ENCODE measurements around the gene HSPB9. TPM values are rescaled to one million over a fixed set of nuclear protein-coding genes. Genes with fewer than 3 reads are reported as not detected.

The HSPB9 gene
- total RNA-seq, 2 experiments from 2014 or later = 0.13 TPM; not detected in 1

DNA sequence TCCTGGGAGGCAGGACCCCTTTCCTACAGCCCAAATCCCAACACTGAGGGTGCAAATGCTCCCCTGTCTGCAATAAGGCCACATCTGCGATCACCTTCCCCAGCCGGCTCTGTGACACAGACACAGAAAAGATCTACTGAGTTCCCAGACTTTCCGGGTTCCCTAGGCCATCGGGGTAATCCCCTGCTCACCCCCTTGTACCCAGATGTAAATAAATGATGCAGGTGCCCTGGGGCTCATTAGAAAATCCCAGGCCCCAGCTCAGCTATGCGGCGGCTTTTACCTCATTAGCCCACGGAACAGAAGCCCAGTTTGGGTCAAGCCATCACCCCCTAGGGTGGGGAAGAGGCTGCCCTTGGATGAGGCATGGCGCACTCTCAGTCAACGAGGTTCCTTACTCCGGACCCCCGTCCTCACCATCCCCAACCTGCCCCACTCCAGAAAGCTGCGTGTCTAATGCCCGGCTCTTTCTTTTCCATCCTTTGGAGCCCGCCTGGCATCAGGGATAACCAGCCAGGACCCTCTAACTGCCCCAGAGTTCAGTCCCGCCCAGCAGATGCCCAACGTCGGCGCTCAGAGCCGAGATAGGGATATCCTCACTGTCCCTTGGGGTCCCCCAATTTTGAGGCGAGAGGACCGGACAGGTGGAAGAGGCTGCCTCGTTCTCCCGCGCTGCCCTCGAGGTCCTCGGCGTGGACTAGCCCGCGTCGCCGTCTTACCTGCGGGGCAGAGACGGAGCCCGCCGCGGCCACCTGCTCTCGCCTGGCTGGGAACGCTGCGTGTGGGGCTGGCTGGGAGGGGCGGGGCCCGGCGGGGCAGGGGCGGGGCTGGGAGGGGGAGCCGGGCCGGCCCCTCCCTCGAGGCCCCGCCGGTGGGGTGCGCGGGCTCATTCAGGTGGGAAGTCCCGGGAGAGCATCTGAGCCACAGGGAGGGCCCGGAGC is 24.6 kb upstream of the HSPB9 start, which contains the start of gene ZNF385C:
Gene ZNF385C (minus strand): TSS at position 783 of the 941 bp plus-strand sequence. CDS start 35,417 bp downstream, outside the sequence.
- ChIA-PET POLR2A (interaction anchor here (0.9 kb wide), 1 partner anchor 14 kb away, joined by 3 read pairs; no protein-coding TSS in a partner anchor), CTCF (interaction anchor here (0.9 to 2.4 kb wide), 4 partner anchors 8 to 78 kb away, joined by 4 to 8 read pairs (median 5); partner anchors contain the start of gene NKIRAS2)

DNA sequence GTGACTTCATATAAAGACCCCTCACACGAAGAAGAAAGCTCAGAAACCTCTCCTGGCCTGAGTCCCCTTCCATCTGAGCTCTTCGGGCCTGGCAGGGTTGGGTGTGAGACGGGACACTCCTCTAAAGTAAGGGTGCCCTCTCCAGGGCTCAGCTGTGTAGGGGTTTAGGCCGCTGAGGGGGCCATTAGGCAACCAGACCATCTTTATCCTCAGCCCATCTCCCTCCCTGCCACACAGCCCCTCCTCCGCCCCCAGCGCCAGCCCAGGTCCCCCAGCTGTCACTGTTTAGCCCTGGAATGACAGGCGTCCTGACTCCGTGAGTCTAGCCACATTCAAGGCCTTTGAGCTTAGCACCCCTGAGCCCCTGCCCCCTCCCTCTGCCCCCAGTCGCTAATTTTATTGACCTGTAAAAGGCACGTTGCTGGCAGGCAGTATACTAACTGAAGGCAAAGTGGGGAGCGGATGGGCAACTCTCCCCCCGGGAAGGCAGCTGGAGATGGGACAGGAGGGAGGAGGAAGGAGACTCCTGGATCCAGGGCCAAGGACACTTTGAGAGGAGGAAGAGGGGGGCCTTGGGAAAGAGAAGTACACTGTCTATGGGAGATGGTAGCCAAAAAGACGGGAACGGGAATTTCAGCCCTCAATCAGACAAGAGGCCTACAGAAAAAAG is 23.7 kb upstream of the HSPB9 start:
- ChIA-PET CTCF (interaction anchor here (0.9 kb wide), 2 partner anchors 33 to 79 kb away, joined by 4 to 5 read pairs; partner anchors contain the start of gene NKIRAS2), POLR2A (interaction anchor here (0.9 kb wide), 1 partner anchor 13 kb away, joined by 3 read pairs; no protein-coding TSS in a partner anchor)

GRCh38 chr17:42101513-42102292 is 20.9 kb upstream of the HSPB9 start:
- POLR2A ChIA-PET = interaction anchor here (1.1 kb wide), 1 partner anchor 84 kb away, joined by 3 read pairs; the partner anchor contains the start of gene DNAJC7

DNA sequence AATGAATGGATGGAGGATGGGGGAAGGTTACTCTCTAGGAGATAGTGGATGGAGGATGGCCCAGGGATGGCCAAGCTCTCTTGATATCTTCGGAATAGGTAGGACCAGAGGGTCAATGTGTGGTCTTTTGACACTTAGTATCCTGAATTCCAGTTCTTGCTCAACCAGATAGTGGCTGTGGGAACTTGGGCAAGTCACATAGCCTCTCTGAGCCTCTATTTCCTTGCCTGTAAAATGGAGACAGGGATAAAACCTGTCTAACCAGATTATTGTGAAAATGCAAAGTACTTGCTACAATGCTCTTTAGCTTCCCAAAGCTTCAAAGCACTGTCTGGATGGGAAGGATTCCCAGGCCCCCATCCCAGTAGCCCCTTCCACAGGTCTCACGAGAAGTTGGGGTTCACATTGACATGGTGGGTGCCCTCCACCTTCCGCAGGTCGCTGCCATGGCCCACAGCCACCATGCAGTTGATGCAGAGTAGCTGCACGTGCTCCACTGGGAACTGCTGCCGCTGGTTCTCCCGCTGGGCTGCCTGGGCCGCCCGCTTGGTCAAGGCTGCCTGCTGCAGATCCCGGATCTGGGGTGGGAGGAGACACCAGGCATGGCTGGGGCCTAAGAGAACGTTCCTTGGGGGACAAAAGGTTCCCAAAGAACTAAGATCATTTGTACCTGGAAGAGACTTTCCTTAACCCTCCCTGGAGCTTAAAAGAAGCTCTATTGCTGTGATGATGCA is 19.2 kb upstream of the HSPB9 start:
- CTCF ChIA-PET = interaction anchor here (0.6 to 0.7 kb wide), 2 partner anchors 17 to 87 kb away, joined by 3 read pairs; no protein-coding TSS in a partner anchor
- POLR2A ChIA-PET = interaction anchor here (1.2 kb wide), 1 partner anchor 9 kb away, joined by 4 read pairs; the partner anchor contains the start of gene DHX58

More at GRCh38 chr17:42101513-42102292, 20.9 kb upstream of the HSPB9 start:
- CTCF ChIA-PET = interaction anchor here (0.5 to 1.9 kb wide), 26 partner anchors 8 to 406 kb away, joined by 3 to 13 read pairs (median 3); partner anchors contain the start of genes DNAJC7 and NKIRAS2

DNA sequence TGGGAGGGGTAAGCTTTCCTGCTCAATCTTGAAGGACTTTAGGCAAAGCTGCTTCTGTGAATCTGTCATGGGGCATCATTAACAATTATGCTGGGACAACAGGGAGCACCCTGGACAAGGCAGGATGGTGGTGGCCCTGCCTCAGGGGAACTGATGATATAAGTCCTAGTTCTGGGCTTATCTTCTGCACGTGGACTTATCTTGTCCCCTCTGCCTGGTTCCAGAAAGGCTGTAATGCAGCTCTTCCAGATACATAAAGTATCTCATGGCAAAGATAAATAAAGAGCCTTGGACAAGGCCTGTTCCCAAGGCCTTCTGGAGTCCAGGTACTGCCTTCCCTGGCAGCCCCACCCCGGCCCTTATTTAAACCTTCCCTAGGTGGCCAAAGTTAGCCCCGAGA is 18.3 kb upstream of the HSPB9 start:
- POLR2A ChIA-PET = no interaction called here

GRCh38 chr17:42106009-42106408 is 16.6 kb upstream of the HSPB9 start:
- CTCF ChIA-PET = interaction anchor here (0.6 to 2.1 kb wide), 3 partner anchors 9 to 297 kb away, joined by 3 to 8 read pairs (median 4); partner anchors contain the start of gene KCNH4
- POLR2A ChIA-PET = no interaction called here

More for the DNA sequence above, 18.3 kb upstream of the HSPB9 start:
- CTCF ChIA-PET = interaction anchor here (0.7 kb wide), 1 partner anchor 88 kb away, joined by 3 read pairs; no protein-coding TSS in a partner anchor

- ChIA-PET CTCF (interaction anchor here (0.9 to 2.2 kb wide), 7 partner anchors 9 to 144 kb away, joined by 3 to 8 read pairs (median 4); partner anchors contain the start of genes KCNH4 and NKIRAS2), POLR2A (interaction anchor here (0.6 to 0.8 kb wide), 2 partner anchors 61 to 140 kb away, joined by 3 to 4 read pairs; no protein-coding TSS in a partner anchor)
Observed at GRCh38 chr17:42107124-42107523, 15.5 kb upstream of the HSPB9 start.

DNA sequence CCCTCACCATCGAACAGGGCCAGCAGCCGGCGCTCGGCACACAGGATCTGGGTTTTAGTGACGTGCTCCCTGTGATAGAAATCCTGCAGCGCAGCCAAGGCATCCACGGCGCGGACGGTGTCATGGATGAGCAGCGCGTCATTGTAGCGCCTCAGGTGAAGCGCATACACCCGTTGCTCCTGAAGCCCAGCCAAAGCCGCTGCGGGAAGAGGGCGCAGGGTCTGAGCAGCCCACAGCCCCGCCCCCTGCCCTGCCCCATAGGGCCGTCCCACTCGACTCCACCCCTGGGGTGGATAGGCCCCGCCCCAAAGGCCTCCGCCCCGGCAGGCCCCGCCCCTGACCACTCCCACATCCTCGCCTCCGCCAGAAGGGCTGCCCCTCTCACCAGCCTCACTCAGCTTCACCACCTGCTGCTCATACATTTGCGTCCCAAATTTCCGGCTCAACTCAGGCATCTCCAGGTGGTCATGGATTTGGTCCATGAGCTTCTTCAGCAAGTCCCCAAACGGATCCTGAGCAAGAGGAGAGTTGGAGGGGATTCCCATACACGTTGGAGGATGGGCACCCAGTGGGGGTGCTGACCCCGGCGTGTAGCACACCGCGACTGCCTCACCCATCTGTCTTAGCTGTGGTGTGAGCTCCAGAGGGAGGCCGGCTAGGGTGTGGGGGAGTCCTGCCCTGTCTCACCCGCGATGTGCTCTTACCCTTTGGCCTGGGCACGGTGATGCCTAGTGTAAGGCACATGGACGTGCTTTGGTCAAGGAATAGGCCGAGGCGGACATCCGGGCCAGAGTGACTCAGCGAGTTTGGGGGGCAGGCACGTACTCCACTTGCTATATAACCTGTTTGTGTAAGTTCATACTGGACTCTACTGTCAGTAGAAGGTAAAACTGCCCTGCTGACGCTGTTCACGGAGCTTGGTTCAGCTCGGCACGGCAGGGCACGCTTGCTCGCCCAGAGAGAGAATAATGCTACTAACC is 14.7 kb upstream of the HSPB9 start:
- ChIA-PET CTCF (interaction anchor here (1.0 to 2.2 kb wide), 6 partner anchors 9 to 145 kb away, joined by 4 to 5 read pairs (median 4); partner anchors contain the start of genes KCNH4 and NKIRAS2), POLR2A (interaction anchor here (0.5 to 1.4 kb wide), 3 partner anchors 61 to 92 kb away, joined by 4 read pairs; no protein-coding TSS in a partner anchor)

DNA sequence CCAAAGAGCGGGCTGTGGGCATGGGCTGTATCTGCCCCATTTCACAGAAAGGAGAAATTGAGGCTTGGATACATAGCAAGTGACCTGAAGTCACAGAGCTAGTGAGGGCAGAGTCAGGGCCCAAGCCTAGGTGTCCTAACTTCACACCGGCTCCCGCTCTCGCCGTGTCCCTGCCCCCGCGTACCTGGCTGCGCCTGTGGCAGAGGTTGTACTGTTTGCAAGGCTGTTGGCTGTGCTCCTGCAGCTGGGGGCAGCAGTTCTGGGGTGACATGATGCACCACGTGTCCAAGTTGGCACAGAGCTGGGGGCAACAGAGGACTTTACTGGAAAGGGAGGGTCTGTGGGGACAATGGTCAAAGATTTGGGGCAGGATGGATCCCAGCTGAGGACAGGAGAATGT is 13.5 kb upstream of the HSPB9 start:
- POLR2A ChIA-PET = interaction anchor here (0.5 kb wide), 1 partner anchor 497 kb away, joined by 3 read pairs; no protein-coding TSS in a partner anchor

GRCh38 chr17:42110301-42111264 is 12.0 kb upstream of the HSPB9 start:
- ChIA-PET CTCF (interaction anchor here (1.3 to 4.6 kb wide), 4 partner anchors 9 to 91 kb away, joined by 4 to 29 read pairs (median 8); partner anchors contain the start of genes DNAJC7 and NKIRAS2), POLR2A (interaction anchor here (1.3 to 3.0 kb wide), 2 partner anchors 10 to 144 kb away, joined by 4 to 7 read pairs; partner anchors contain the start of genes CNP and KAT2A)

More for the DNA sequence above, 13.5 kb upstream of the HSPB9 start:
- CTCF ChIA-PET = interaction anchor here (0.9 to 1.6 kb wide), 4 partner anchors 8 to 145 kb away, joined by 3 to 6 read pairs (median 6); no protein-coding TSS in a partner anchor

- ChIA-PET POLR2A (interaction anchor here (1.3 to 3.0 kb wide), 2 partner anchors 9 to 145 kb away, joined by 4 to 7 read pairs; partner anchors contain the start of genes CNP and KAT2A), CTCF (interaction anchor here (0.5 to 4.6 kb wide), 5 partner anchors 10 to 278 kb away, joined by 3 to 29 read pairs (median 4); partner anchors contain the start of genes DNAJC7 and NKIRAS2)
Observed at GRCh38 chr17:42111265-42111636, 11.4 kb upstream of the HSPB9 start.

DNA sequence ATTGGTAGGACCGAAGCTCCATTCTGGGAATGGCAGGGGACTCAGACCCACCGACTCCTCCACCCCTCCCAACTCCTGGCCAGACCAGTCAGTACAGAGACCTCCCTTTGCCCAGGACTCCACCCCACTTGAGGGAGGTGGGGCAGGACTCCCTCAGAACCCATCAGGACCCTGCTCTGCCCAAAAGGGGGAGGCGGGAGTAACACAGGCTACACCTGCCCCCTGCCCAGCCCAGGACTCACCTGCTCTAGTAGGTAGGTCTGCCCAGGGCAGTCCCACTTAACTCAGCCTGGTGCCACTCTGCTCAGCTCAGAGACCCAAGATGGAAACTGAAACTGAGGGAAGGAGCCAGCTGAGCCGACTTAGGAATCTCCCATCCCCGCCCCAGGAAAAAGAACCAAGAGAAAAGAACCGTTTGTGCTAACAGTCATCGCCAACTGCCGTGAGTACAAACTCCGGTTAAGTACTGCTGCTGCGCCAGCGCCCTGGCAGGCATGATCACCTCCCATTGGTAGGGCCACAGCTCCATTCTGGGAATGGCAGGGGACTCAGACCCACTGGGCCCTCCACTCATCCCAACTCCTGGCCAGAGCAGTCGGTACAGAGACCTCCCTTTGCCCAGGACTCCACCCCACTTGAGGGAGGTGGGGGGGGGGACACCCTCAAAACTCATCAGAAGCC is 10.6 kb upstream of the HSPB9 start:
- ChIA-PET CTCF (interaction anchor here (0.5 to 4.6 kb wide), 9 partner anchors 10 to 279 kb away, joined by 3 to 29 read pairs (median 4); partner anchors contain the start of genes DNAJC7 and NKIRAS2), POLR2A (interaction anchor here (0.6 to 3.0 kb wide), 7 partner anchors 8 to 181 kb away, joined by 3 to 7 read pairs (median 4); partner anchors contain the start of genes CNP, KAT2A, ODAD4 and ZNF385C)

DNA sequence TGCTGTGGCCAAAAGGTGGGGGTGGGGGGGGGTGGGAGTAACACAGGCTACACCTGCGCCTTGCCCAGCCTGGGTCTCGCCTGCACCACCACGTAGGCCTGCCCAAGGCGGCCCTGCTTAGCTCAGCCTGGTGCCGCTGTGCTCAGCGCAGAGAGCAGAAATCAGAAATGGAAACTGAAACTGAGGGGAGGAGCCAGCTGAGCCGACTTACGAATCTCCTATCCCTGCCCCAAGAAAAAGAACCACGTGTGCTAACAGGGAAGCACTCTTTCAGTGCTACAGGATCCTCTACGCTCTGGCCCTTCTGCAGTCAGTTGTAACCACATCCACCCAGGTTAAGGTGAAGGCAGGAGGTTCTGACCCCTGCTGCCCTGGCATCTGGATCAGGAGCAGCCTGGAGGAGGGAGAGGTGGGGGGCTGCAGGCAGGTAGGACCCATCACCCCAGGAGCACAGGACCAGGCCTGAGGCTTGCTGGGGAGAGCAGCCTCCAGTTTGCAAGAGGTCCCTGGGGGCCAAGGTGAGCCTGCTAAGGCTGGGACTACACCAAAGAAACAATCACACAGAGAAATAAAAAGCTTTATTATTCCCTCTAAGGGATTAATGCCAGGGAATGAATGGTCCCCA is 9.9 kb upstream of the HSPB9 start, which contains the start of gene DHX58:
Gene DHX58 (minus strand): TSS at position 163 of the 625 bp plus-strand sequence. CDS start 822 bp downstream, outside the sequence.
- CTCF ChIA-PET = interaction anchor here (0.9 to 4.6 kb wide), 9 partner anchors 45 to 199 kb away, joined by 3 to 29 read pairs (median 3); partner anchors contain the start of genes DNAJC7, KCNH4 and NKIRAS2
- POLR2A ChIA-PET = interaction anchor here (0.6 to 3.0 kb wide), 8 partner anchors 9 to 182 kb away, joined by 3 to 7 read pairs (median 4); partner anchors contain the start of genes CNP, DNAJC7, KAT2A and NKIRAS2
